ENCODE data around the gene SYT17.

SYT17 gene

GRCh38 chr16:19314718-19315425 lies 146.8 kb downstream of the SYT17 start:
- H3K4me3 ChIP-seq (ENCODE audit: low read depth in 1 of 2, low read length in 2 of 2), result no peak overlapping the region
- no peak overlapping the region for H3K27ac ChIP-seq (ENCODE audit: low read length)
- H3K36me3 ChIP-seq (ENCODE audit: control insufficient read depth in 1 of 2, insufficient read depth in 2 of 2, low read length in 2 of 2), result no peaks in the 10 kb centered on the region
- peaks cover 0 to 2% of the 10 kb centered on the region in 2 donors for H3K9me3 ChIP-seq (ENCODE audit: control insufficient read depth in 1 of 2, low read length in 2 of 2)
- no peaks in the 10 kb centered on the region for H3K4me1 ChIP-seq (ENCODE audit: control insufficient read depth in 1 of 2, insufficient read depth in 2 of 2, low read length in 2 of 2)
- no peaks in the 10 kb centered on the region for H3K27me3 ChIP-seq (ENCODE audit: low read depth, low read length)

GRCh38 chr16:19315889-19316433 lies 147.9 kb downstream of the SYT17 start:
- Histone ChIP-seq H3K36me3 (ENCODE audit: control insufficient read depth in 1 of 2, insufficient read depth in 2 of 2, low read length in 2 of 2) (no peaks in the 10 kb centered on the region), H3K27me3 (ENCODE audit: low read depth, low read length) (no peaks in the 10 kb centered on the region), H3K4me1 (ENCODE audit: control insufficient read depth in 1 of 2, insufficient read depth in 2 of 2, low read length in 2 of 2) (no peaks in the 10 kb centered on the region), H3K9me3 (ENCODE audit: control insufficient read depth in 1 of 2, low read length in 2 of 2) (peaks cover 0 to 2% of the 10 kb centered on the region in 2 donors), H3K27ac (ENCODE audit: low read length) (no peak overlapping the region), H3K4me3 (ENCODE audit: low read depth in 1 of 2, low read length in 2 of 2) (no peak overlapping the region)

GRCh38 chr16:19316846-19317245 lies 148.8 kb downstream of the SYT17 start:
- Histone ChIP-seq H3K9me3 (ENCODE audit: control insufficient read depth in 1 of 2, low read length in 2 of 2) (peaks cover 0 to 2% of the 10 kb centered on the region in 2 donors), H3K4me1 (ENCODE audit: control insufficient read depth in 1 of 2, insufficient read depth in 2 of 2, low read length in 2 of 2) (no peaks in the 10 kb centered on the region), H3K4me3 (ENCODE audit: low read depth in 1 of 2, low read length in 2 of 2) (no peak overlapping the region), H3K36me3 (ENCODE audit: control insufficient read depth in 1 of 2, insufficient read depth in 2 of 2, low read length in 2 of 2) (no peaks in the 10 kb centered on the region), H3K27ac (ENCODE audit: low read length) (no peak overlapping the region), H3K27me3 (ENCODE audit: low read depth, low read length) (no peaks in the 10 kb centered on the region)
